ENCODE results near the gene SH3BGRL3. TPM values are rescaled to one million over a fixed set of nuclear protein-coding genes. Genes with fewer than 3 reads are reported as not detected.
"Not testable (repeated sequence)": the region's sequence is repeated elsewhere in the genome, so short reads cannot be mapped to it uniquely, and the experiment has no call there.

SH3BGRL3 gene
- total RNA-seq, 2 experiments from 2014 or later: 662 to 665 TPM

DNA sequence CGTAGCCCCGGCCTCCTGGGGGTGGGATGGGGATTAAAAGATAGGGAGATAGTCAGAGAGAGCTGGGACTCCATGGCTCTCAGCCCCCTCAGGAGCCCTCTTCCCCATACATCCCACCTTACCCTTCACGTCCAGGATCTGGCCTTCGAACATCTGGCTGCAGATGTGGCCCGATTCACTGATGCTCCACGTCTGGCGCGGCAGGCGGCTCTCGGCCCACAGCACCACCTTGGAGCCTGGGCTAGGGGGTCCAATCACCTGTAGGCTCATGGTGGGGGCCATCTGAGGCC is 42.1 kb downstream of the SH3BGRL3 start:
- CTCF ChIA-PET: interaction anchor here (0.6 to 21.0 kb wide), 24 partner anchors 10 to 177 kb away, joined by 3 to 883 read pairs (median 4); partner anchors contain the start of genes C1orf232, CEP85, DHDDS and SH3BGRL3
- H3K4me1 Mint-ChIP-seq: peaks cover 48% of the 10 kb centered on the region
- POLR2A ChIA-PET: interaction anchor here (0.6 to 28.5 kb wide), 13 partner anchors 9 to 110 kb away, joined by 3 to 1302 read pairs (median 5); partner anchors contain the start of genes CEP85, DHDDS, SH3BGRL3 and UBXN11
- H3K4me3 Mint-ChIP-seq: no peak overlapping the region
- H3K36me3 Mint-ChIP-seq (ENCODE audit: low read depth): peaks cover 70% of the 10 kb centered on the region
- DNase-seq: no peak
- peak overlapping the region; percentile 97 for H3K27ac Mint-ChIP-seq
- H3K27me3 Mint-ChIP-seq: no peaks in the 10 kb centered on the region
- H3K9me3 Mint-ChIP-seq: no peaks in the 10 kb centered on the region

DNA sequence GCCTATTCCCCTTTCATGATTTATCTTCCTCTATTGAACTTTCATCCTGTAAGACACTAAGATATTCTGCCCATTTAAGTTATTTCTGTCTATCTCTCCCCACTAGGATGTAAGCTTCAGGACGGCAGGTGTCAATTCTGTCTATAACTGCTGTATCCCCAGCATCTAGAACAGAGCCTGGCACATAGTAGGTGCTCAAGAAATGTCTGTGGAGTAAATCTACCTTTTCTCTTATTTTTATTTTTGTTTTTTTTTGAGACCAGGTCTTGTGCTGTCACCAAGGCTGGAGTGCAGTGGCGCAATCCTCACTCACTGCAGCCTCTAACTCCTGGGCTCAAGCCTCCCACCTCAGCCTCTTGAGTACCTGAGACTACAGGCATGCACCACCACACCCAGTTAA is 43.5 kb downstream of the SH3BGRL3 start:
- Mint-ChIP-seq H3K4me1 (peaks cover 38% of the 10 kb centered on the region), H3K27me3 (no peaks in the 10 kb centered on the region), H3K4me3 (no peak overlapping the region), H3K9me3 (no peaks in the 10 kb centered on the region), H3K27ac (peak overlapping the region; percentile 14), H3K36me3 (ENCODE audit: low read depth) (peaks cover 62% of the 10 kb centered on the region)
- no peak for DNase-seq
- CTCF ChIA-PET: interaction anchor here (1.3 to 21.0 kb wide), 5 partner anchors 16 to 94 kb away, joined by 4 to 883 read pairs (median 27); partner anchors contain the start of gene SH3BGRL3
- POLR2A ChIA-PET: interaction anchor here (28.5 kb wide), 1 partner anchor 40 kb away, joined by 1302 read pairs; the partner anchor contains the start of gene SH3BGRL3

DNA sequence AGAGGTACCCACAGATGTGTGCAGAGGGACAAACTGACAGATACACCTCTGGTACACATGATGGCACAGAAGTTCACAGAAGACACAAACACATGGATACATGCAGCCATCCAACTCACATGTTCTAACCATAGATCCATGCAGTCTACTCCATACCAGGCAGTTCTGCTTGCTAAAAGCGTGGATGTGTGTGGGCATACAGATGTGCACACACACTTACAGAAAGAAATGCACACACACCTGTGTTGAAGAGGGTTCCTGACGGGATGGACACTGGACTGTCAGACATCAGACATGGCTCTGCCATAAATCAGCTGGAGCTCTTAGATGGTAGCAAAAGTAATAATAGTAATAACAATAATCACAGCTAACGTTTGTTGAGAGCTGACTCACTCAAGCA is 44.7 kb downstream of the SH3BGRL3 start:
- DNase-seq: no peak
- Mint-ChIP-seq H3K4me3 (no peak overlapping the region), H3K27ac (no peak overlapping the region), H3K9me3 (no peaks in the 10 kb centered on the region), H3K36me3 (ENCODE audit: low read depth) (peaks cover 50% of the 10 kb centered on the region), H3K4me1 (peaks cover 35% of the 10 kb centered on the region), H3K27me3 (no peaks in the 10 kb centered on the region)
- ChIA-PET CTCF (interaction anchor here (0.5 to 21.0 kb wide), 3 partner anchors 42 to 93 kb away, joined by 3 to 883 read pairs (median 4); partner anchors contain the start of gene SH3BGRL3), POLR2A (interaction anchor here (0.9 kb wide), 1 partner anchor 66 kb away, joined by 4 read pairs; no protein-coding TSS in a partner anchor)

DNA sequence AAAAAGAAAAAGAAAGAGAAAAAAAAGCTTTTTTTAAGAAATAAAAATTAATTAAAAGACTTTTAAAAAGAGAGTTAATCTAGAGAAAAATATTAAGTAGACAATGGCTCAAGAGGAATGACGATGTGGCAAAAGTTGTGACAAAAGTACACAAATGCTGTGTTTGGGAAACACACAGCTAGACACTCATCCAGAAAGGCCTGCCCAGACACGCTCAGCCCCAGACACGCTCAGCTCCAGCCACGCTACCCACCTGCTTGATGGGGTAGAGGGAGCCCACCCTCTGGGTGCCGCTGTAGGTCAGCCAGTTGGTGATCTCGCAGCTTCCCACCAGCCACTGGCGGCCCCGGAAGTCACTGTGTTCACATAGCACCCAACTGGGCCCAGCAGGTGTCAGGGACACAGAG is 48.1 kb downstream of the SH3BGRL3 start:
- no peak overlapping the region for H3K4me3 Mint-ChIP-seq
- peaks cover 7% of the 10 kb centered on the region for H3K4me1 Mint-ChIP-seq
- H3K27ac Mint-ChIP-seq: no peak overlapping the region
- POLR2A ChIA-PET: interaction anchor here (1.5 kb wide), 1 partner anchor 8 kb away, joined by 3 read pairs; no protein-coding TSS in a partner anchor
- H3K27me3 Mint-ChIP-seq: no peaks in the 10 kb centered on the region
- DNase-seq: no peak
- peaks cover 20% of the 10 kb centered on the region for H3K36me3 Mint-ChIP-seq (ENCODE audit: low read depth)
- H3K9me3 Mint-ChIP-seq: no peaks in the 10 kb centered on the region
- CTCF ChIA-PET: interaction anchor here (0.6 to 1.7 kb wide), 6 partner anchors 30 to 90 kb away, joined by 3 to 5 read pairs (median 4); no protein-coding TSS in a partner anchor

DNA sequence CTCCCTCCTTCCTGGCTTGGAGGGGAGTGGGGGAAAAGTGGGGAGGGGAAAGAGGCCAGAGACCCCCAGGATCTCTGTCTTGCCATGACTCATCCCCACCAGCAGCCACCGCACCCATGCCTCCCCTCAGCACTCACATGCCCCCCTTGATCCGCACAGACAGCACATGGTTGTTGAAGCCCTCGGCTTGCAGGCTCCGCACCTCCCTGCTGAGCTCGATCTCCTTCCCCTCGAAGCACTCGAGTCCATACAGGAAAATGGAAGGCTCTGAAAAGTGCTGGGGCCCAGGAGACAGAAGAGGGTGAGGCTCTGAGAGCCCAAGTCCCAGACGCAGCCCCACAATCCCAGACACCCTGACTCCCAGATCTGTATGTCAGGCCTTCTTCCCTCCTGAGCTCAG is 48.7 kb downstream of the SH3BGRL3 start:
- POLR2A ChIA-PET: no interaction called here
- CTCF ChIA-PET: interaction anchor here (0.7 to 2.2 kb wide), 5 partner anchors 12 to 89 kb away, joined by 3 to 7 read pairs (median 5); no protein-coding TSS in a partner anchor
- Mint-ChIP-seq H3K27me3 (no peaks in the 10 kb centered on the region), H3K4me1 (peaks cover 2% of the 10 kb centered on the region), H3K27ac (no peak overlapping the region), H3K4me3 (no peak overlapping the region), H3K36me3 (ENCODE audit: low read depth) (peaks cover 14% of the 10 kb centered on the region), H3K9me3 (no peaks in the 10 kb centered on the region)
- DNase-seq: no peak

DNA sequence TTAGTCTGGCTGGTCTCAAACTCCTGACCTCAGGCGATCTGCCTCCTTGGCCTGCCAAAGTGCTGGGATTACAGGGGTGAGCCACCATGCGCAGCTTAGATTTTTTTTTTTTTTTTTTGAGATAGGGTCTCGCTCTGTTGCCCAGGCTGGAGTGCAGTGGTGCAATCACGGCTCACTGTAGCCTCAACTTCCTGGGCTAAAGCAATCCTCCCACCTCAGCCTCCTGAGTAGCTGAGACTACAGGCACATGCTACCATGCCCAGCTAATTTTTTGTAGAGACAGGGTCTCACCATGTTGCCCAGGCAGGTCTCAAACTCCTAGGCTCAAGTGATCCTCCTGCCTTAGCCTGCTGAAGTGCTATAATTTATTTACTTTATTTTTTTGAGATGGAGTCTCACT is 49.5 kb downstream of the SH3BGRL3 start:
- POLR2A ChIA-PET: interaction anchor here (1.0 kb wide), 1 partner anchor 49 kb away, joined by 3 read pairs; no protein-coding TSS in a partner anchor
- H3K9me3 Mint-ChIP-seq; H3K36me3 Mint-ChIP-seq (ENCODE audit: low read depth); H3K4me3 Mint-ChIP-seq; DNase-seq; H3K27ac Mint-ChIP-seq; H3K27me3 Mint-ChIP-seq; H3K4me1 Mint-ChIP-seq: not testable (repeated sequence)
- CTCF ChIA-PET: interaction anchor here (0.7 to 2.2 kb wide), 4 partner anchors 12 to 184 kb away, joined by 3 to 7 read pairs (median 5); no protein-coding TSS in a partner anchor

DNA sequence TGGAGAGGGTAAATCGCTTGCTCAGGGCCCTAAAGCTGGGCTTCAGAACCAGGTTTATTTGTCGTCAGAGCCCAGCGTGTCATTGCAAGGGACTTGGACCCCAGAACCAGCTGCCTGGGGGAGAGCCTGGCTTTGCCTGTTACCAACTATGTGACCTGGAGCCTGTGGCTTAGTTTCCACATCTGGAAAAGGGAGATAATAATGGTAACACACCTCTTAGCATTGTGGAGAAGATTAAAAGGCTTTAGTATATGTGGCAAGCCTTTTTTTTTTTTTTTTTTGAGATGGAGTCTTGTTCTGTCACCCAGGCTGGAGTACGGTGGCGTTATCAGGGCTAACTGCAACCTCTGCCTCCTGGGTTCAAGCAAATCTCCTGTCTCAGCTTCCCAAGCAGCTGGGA is 50.4 kb downstream of the SH3BGRL3 start:
- Mint-ChIP-seq H3K36me3 (ENCODE audit: low read depth) (no peaks in the 10 kb centered on the region), H3K27me3 (peaks cover 4% of the 10 kb centered on the region), H3K27ac (no peak overlapping the region), H3K9me3 (no peaks in the 10 kb centered on the region), H3K4me3 (no peak overlapping the region), H3K4me1 (peaks cover 2% of the 10 kb centered on the region)
- CTCF ChIA-PET: interaction anchor here (1.4 to 2.2 kb wide), 3 partner anchors 45 to 185 kb away, joined by 3 to 7 read pairs (median 6); no protein-coding TSS in a partner anchor
- POLR2A ChIA-PET: interaction anchor here (1.0 kb wide), 1 partner anchor 48 kb away, joined by 3 read pairs; no protein-coding TSS in a partner anchor
- no peak for DNase-seq

Other genes starting within 250 kb of the SH3BGRL3 start
- not detected for gene SLC30A2, start 234.0 kb upstream of the SH3BGRL3 start, total RNA-seq
- under 1 TPM; 0.25 to 0.33 TPM for gene TRIM63, start 212.5 kb upstream of the SH3BGRL3 start, total RNA-seq
- gene PDIK1L, start 168.3 kb upstream of the SH3BGRL3 start, total RNA-seq: 10 to 100 TPM; 21.3 to 22.7 TPM
- gene FAM110D, start 121.0 kb upstream of the SH3BGRL3 start, total RNA-seq: not detected
- gene C1orf232, start 111.1 kb upstream of the SH3BGRL3 start, total RNA-seq: not detected
- gene ZNF593, start 110.2 kb upstream of the SH3BGRL3 start, total RNA-seq: 10 to 100 TPM; 20.3 to 22.9 TPM
- gene ZNF593OS, start 108.3 kb upstream of the SH3BGRL3 start, total RNA-seq: not detected
- 1 to 10 TPM; 1.8 to 5.3 TPM for gene CNKSR1, start 102.6 kb upstream of the SH3BGRL3 start, total RNA-seq
- gene CATSPER4, start 89.5 kb upstream of the SH3BGRL3 start, total RNA-seq: not detected
- 10 to 100 TPM; 35.5 to 37.7 TPM for gene CEP85, start 45.9 kb upstream of the SH3BGRL3 start, total RNA-seq
- gene UBXN11, start 26.6 kb downstream of the SH3BGRL3 start, total RNA-seq: 10 to 100 TPM; 46.9 to 49.9 TPM
- 1,000 to 10,000 TPM; 1,572 to 1,591 TPM for gene CD52, start 37.9 kb downstream of the SH3BGRL3 start, total RNA-seq
- 1 to 10 TPM; 1.9 to 4.3 TPM for gene CRYBG2, start 74.0 kb downstream of the SH3BGRL3 start, total RNA-seq
- under 1 TPM in 1 of 2 experiments, not detected in 1; 0.18 TPM for gene ZNF683, start 92.7 kb downstream of the SH3BGRL3 start, total RNA-seq
- not detected for gene LIN28A, start 130.7 kb downstream of the SH3BGRL3 start, total RNA-seq
- 10 to 100 TPM; 49.7 to 52.3 TPM for gene DHDDS, start 152.2 kb downstream of the SH3BGRL3 start, total RNA-seq
- 100 to 1,000 TPM; 853 to 877 TPM for gene HMGN2, start 192.4 kb downstream of the SH3BGRL3 start, total RNA-seq
- gene RPS6KA1, start 249.7 kb downstream of the SH3BGRL3 start, total RNA-seq: 100 to 1,000 TPM; 170 to 175 TPM

Measured in activated CD4-positive, alpha-beta memory T cell treated with anti-CD3 and anti-CD28 coated beads, Interleukin-2, amount 10 ng/mL, durations not matched to agents 7 days and 5 days (primary cell).